HEK293T (cell line): ENCODE data around the gene MCRS1.

Experiments used
- CTCF ChIA-PET: fragments of 350-600 bp; formaldehyde crosslinking; extraction: SDS; loops from one replicate; lab custom pipeline; 2021; ENCODE audit warnings: antibody characterized with exemption, inconsistent platforms; lab: Yijun Ruan, JAX
- POLR2A ChIA-PET: fragments of 350-600 bp; formaldehyde crosslinking; extraction: SDS; loops from one replicate; lab custom pipeline; 2020; ENCODE audit warnings: antibody characterized with exemption, inconsistent platforms; lab: Yijun Ruan, JAX
- DNase-seq: peaks from one replicate; pipeline ENCODE4 v3.0.0; 2012; ENCODE audit warnings: mixed read lengths; ENCODE audit errors: extremely low spot score
- ARNT ChIP-seq: fragments of 450-650 bp; IDR thresholded peaks from 2 replicates; pipeline ENCODE4 v1.6.1; 2017; ENCODE audit warnings: mild to moderate bottlenecking
- BHLHE40 ChIP-seq: fragments of 450-650 bp; IDR thresholded peaks from 2 replicates; pipeline ENCODE4 v1.6.1; 2016; ENCODE audit warnings: mild to moderate bottlenecking, moderate library complexity, borderline replicate concordance
- CTBP1 ChIP-seq: fragments of 450-650 bp; IDR thresholded peaks from 2 replicates; pipeline ENCODE4 v1.6.1; 2016; ENCODE audit warnings: borderline replicate concordance
- ELF4 ChIP-seq: fragments of 450-650 bp; IDR thresholded peaks from 2 replicates; pipeline ENCODE4 v1.6.1; 2017; ENCODE audit warnings: antibody characterized with exemption
- FOXA1 ChIP-seq: fragments of 450-650 bp; IDR thresholded peaks from 2 replicates; pipeline ENCODE4 v1.6.1; 2016; ENCODE audit warnings: mild to moderate bottlenecking
- FOXK2 ChIP-seq: fragments of 450-650 bp; IDR thresholded peaks from 2 replicates; pipeline ENCODE4 v1.6.1; 2016; ENCODE audit warnings: mild to moderate bottlenecking
- FOXM1 ChIP-seq: fragments of 450-650 bp; IDR thresholded peaks from 2 replicates; pipeline ENCODE4 v1.6.1; 2017; ENCODE audit warnings: mild to moderate bottlenecking, borderline replicate concordance
- HDGF ChIP-seq: fragments of 450-650 bp; IDR thresholded peaks from 2 replicates; pipeline ENCODE4 v1.6.1; 2017; ENCODE audit warnings: antibody characterized with exemption, borderline replicate concordance
- L3MBTL2 ChIP-seq: fragments of 450-650 bp; conservative IDR thresholded peaks from 2 replicates; pipeline ENCODE4 v1.6.1; 2016; ENCODE audit warnings: mild to moderate bottlenecking
- LEF1 ChIP-seq: fragments of 450-650 bp; IDR thresholded peaks from 2 replicates; pipeline ENCODE4 v1.6.1; 2017; ENCODE audit warnings: mild to moderate bottlenecking, borderline replicate concordance
- NFRKB ChIP-seq: fragments of 450-650 bp; IDR thresholded peaks from 2 replicates; pipeline ENCODE4 v1.6.1; 2016; ENCODE audit warnings: mild to moderate bottlenecking, moderate library complexity
- SP1 ChIP-seq: fragments of 450-650 bp; IDR thresholded peaks from 2 replicates; pipeline ENCODE4 v1.6.1; 2017
- SUZ12 ChIP-seq: fragments of 450-650 bp; IDR thresholded peaks from 2 replicates; pipeline ENCODE4 v1.6.1; 2016; ENCODE audit warnings: mild to moderate bottlenecking
- TARDBP ChIP-seq: fragments of 450-650 bp; IDR thresholded peaks from 2 replicates; pipeline ENCODE4 v1.6.1; 2016
- ZNF384 ChIP-seq: fragments of 450-650 bp; IDR thresholded peaks from 2 replicates; pipeline ENCODE4 v1.6.1; 2016
- TF ChIP-seq, protein P1 (sequence below): fragments of 450-650 bp; IDR thresholded peaks from 2 replicates; pipeline ENCODE4 v1.6.1; 2016

Gene MCRS1

DNA sequence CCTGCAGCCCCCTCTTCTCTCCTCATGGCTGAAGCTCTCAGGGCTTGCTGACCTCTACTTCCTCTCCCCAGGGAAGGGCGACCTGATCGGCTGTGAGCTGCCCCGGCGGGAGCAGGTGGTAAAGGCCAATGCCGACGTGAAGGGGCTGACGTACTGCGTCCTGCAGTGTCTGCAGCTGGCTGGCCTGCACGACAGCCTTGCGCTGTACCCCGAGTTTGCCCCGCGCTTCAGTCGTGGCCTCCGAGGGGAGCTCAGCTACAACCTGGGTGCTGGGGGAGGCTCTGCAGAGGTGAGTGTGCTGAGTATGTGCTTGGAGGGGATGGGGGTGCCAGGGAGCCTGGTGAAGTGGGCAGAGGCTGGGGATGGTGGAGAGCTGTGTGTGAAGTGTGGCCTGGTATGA is 13.7 kb downstream of the MCRS1 start:
- DNase-seq = no peak
- POLR2A ChIA-PET = interaction anchor here (0.8 to 2.1 kb wide), 3 partner anchors 9 to 188 kb away, joined by 3 to 7 read pairs (median 6); no protein-coding TSS in a partner anchor
- TF ChIP-seq L3MBTL2 (no peak), FOXA1 (no peak), CTBP1 (no peak), NFRKB (no peak), SUZ12 (no peak), ARNT (no peak), TARDBP (no peak)
- TF ChIP-seq, protein P1, sequence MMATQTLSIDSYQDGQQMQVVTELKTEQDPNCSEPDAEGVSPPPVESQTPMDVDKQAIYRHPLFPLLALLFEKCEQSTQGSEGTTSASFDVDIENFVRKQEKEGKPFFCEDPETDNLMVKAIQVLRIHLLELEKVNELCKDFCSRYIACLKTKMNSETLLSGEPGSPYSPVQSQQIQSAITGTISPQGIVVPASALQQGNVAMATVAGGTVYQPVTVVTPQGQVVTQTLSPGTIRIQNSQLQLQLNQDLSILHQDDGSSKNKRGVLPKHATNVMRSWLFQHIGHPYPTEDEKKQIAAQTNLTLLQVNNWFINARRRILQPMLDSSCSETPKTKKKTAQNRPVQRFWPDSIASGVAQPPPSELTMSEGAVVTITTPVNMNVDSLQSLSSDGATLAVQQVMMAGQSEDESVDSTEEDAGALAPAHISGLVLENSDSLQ = no peak
- CTCF ChIA-PET = interaction anchor here (0.6 to 3.1 kb wide), 10 partner anchors 10 to 1056 kb away, joined by 3 to 10 read pairs (median 4); no protein-coding TSS in a partner anchor

DNA sequence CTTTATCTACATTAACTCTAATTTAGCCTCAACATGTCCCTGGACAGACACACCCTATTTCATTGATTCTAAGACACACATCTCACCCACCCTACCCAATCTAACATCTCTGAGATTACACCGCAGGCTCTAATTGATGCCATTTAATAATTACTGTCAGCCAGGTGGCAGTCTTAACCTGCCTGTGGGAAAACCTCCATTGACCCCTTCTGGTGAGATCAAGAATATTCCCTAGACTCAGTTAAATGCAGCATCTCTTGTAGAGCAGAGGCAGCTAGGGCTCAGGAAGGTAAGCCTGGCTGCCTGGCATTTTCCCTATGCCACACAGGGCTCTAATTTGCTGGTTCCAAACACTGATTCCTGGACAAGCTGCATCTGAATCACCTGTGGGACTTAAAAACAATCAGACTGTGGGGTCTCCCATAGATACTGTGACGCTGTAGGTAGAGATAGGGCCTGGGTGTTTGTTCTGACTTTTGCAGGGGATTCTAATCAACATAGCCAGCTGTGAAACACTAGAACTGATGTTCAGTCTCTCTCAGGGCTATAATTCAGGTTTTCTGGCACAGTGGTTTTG is 14.3 kb downstream of the MCRS1 start:
- DNase-seq = peak; percentile 54
- CTCF ChIA-PET = interaction anchor here (0.6 to 3.1 kb wide), 10 partner anchors 9 to 1057 kb away, joined by 3 to 10 read pairs (median 4); no protein-coding TSS in a partner anchor
- POLR2A ChIA-PET = interaction anchor here (1.5 to 2.1 kb wide), 2 partner anchors 9 to 14 kb away, joined by 6 to 7 read pairs; no protein-coding TSS in a partner anchor
- TF ChIP-seq, protein P1 = no peak
- no peak for TF ChIP-seq TARDBP
- no peak for TF ChIP-seq NFRKB
- no peak for TF ChIP-seq FOXK2
- no peak for TF ChIP-seq FOXM1
- no peak for TF ChIP-seq SUZ12
- no peak for TF ChIP-seq ELF4
- TF ChIP-seq ARNT = no peak
- TF ChIP-seq L3MBTL2 = no peak
- no peak for TF ChIP-seq LEF1
- no peak for TF ChIP-seq FOXA1
- no peak for TF ChIP-seq SP1
- no peak for TF ChIP-seq BHLHE40
- TF ChIP-seq CTBP1 = no peak
- no peak for TF ChIP-seq ZNF384
- no peak for TF ChIP-seq HDGF

DNA sequence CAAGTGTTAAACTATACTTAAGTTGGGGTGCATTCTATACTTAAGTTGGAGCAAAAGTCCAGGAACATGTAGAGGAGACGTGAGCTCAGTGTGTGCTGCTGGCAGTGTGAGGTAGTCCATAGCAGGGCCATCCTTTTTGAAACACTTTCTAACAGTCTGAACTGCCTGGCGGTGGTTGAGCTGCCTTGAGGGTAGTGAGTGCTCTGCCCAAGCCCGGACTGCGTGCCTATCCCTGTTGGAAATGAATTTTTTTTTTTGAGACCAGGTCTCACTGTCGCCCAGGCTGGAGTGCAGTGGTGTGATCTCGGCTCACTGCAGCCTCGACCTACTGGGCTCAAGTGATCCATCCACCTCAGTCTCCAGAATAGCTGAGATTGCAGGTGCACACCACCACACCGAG is 15.0 kb downstream of the MCRS1 start:
- CTCF ChIA-PET = interaction anchor here (0.8 to 3.1 kb wide), 3 partner anchors 14 to 205 kb away, joined by 3 to 10 read pairs (median 4); no protein-coding TSS in a partner anchor
- TF ChIP-seq FOXM1 (no peak), TARDBP (no peak), SUZ12 (no peak)
- DNase-seq = no peak
- POLR2A ChIA-PET = interaction anchor here (0.6 to 2.1 kb wide), 2 partner anchors 10 to 27 kb away, joined by 3 to 6 read pairs; no protein-coding TSS in a partner anchor

- CTCF ChIA-PET = interaction anchor here (0.8 to 3.1 kb wide), 3 partner anchors 14 to 205 kb away, joined by 3 to 10 read pairs (median 4); no protein-coding TSS in a partner anchor
- TF ChIP-seq BHLHE40 (no peak), TARDBP (no peak), FOXA1 (no peak), FOXM1 (no peak), ELF4 (no peak), SP1 (no peak), ZNF384 (no peak), HDGF (no peak), L3MBTL2 (no peak), NFRKB (no peak), FOXK2 (no peak), ARNT (no peak), CTBP1 (no peak)
- TF ChIP-seq, protein P1 = no peak
- no peak for DNase-seq
- POLR2A ChIA-PET = interaction anchor here (0.6 kb wide), 1 partner anchor 28 kb away, joined by 3 read pairs; no protein-coding TSS in a partner anchor
Measured at GRCh38 chr12:49552425-49552824, 15.5 kb downstream of the MCRS1 start.

DNA sequence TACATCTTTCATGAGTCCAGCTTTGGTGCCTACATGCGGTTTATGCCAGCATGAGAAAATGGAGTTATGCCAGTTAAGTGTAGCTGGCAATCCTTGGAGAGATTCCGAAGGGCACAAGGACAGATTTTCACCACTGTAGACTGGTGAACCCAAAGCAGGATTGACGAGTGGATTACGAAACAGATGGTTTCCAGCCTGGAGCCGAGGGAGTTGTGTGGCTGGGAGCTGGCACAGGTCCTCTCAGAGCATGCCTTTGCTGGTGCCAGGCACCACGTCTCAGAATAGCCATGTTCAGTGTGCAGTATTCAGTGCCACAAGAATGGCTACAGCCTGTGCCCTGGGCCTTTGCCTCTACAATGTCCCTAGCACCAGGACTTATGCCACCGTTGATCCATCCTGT is 15.9 kb downstream of the MCRS1 start:
- no peak for DNase-seq
- ChIA-PET POLR2A (no interaction called here), CTCF (no interaction called here)
- TF ChIP-seq FOXK2 (no peak), CTBP1 (no peak), LEF1 (no peak), NFRKB (no peak), BHLHE40 (no peak), ZNF384 (no peak), SUZ12 (no peak), HDGF (no peak), FOXM1 (no peak), SP1 (no peak), TARDBP (no peak), L3MBTL2 (no peak), ARNT (no peak), FOXA1 (no peak), ELF4 (no peak)
- TF ChIP-seq, protein P1 = no peak
